ENCODE data around the gene NUDT1.

NUDT1 gene

GRCh38 chr7:2225336-2225735, 16.7 kb upstream of the NUDT1 start:
- no peak for DNase-seq

DNA sequence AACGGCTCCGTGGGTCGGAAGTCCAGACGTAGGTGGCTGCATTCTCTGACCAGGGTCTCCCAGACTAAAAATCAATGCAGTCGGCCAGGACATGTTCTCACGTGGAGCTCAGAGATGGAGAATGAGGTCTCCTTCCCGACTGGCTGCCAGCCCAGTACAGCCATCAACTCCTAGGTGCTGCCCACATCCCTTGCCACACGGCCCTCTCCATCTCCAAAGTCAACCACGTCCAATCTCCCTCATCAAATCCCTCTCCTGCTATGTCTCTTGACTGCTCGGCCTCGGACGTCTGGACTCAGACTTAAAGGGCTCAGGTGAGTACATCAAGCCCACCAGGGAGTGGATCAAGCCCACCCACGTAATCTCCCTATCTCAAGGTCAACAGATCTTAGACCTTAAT, 16.2 kb upstream of the NUDT1 start:
- DNase-seq = no peak

GRCh38 chr7:2227699-2228098, 14.3 kb upstream of the NUDT1 start:
- no peak for DNase-seq

DNA sequence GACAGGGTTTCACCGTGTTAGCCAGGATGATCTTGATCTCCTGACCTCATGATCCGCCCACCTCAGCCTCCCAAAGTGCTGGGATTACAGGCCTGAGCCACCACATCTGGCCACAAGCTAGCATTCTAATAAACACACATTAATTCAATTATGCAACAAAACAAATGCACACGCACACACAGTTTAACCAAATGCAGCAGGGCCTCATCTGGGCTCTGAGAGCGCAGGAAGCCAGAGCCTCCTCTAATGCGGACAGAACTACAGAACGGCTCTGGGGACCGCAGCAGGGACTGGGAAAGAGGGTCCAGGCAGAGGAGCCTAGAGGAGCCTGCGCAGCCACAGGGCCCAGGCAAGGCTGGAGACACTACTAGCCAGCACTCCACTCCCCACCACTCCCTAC, 13.1 kb upstream of the NUDT1 start:
- no peak for DNase-seq

DNA sequence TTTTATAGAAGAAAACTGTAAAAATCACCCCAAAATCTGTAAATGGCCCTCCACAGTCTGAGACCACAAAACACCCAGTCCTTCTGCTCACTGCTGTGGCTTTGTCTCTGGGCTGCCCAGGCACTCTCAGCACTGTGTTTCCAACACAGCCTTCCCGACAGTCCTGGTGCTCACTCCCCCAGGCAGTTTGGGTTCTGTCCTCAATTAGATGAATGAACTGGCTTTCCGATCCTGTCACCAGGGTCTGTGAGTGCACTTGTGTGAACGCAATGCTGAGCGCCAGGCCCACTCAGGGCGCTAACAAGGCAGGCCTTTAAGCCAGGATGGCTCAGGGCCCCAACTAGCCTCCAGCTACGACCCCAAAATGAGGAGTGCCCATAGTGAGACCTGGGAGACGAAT, 12.6 kb upstream of the NUDT1 start:
- DNase-seq = no peak

GRCh38 chr7:2230226-2230625, 11.8 kb upstream of the NUDT1 start:
- no peak for DNase-seq

GRCh38 chr7:2230882-2231281, 11.1 kb upstream of the NUDT1 start:
- DNase-seq = no peak

DNA sequence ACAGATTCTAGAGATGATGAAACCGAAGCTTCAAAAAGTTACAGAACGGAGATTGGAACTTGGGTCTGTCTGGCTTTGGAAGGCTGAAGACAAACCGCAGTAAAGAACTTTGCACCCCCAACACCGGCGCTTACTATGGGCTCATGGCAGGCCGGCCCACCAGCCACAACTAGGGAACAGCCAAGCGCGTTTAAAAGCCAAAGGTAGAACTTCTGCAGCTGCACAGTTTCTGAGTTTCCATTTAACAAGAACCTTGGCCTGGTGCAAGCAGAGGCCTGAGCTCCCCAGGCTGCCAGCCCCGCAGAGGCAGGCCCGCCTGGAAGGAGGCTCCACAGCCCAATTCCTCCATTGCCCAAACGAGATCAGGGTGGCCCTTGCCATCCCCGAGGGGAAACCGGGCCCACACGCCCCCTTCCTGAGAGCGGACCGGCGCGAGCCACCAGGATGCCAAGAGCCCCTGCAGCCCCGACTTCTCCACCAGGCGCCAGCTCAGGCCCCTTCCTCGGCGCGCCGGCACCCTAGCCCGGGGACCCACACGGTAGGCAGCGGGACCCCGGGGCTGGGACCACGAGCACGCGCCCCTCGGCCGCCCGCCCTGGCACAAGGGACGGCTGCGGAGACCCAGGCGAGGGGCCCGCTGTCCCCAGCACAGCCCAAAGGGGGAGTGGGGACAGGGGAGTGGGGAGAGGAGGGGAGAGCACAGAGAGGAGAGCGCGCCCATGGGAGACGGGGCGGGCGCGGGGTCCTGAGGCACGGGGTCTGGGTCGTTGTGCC, 9.8 kb upstream of the NUDT1 start:
- DNase-seq = no peak

GRCh38 chr7:2232766-2233520, 9.1 kb upstream of the NUDT1 start, which contains the start of gene MAD1L1:
Gene MAD1L1, minus strand, starts transcription at chr7:2232945. Its CDS starts 2,812 bp downstream, at chr7:2230133.
- DNase-seq = peak; percentile 29

GRCh38 chr7:2233926-2234325, 8.1 kb upstream of the NUDT1 start:
- DNase-seq = no peak

DNA sequence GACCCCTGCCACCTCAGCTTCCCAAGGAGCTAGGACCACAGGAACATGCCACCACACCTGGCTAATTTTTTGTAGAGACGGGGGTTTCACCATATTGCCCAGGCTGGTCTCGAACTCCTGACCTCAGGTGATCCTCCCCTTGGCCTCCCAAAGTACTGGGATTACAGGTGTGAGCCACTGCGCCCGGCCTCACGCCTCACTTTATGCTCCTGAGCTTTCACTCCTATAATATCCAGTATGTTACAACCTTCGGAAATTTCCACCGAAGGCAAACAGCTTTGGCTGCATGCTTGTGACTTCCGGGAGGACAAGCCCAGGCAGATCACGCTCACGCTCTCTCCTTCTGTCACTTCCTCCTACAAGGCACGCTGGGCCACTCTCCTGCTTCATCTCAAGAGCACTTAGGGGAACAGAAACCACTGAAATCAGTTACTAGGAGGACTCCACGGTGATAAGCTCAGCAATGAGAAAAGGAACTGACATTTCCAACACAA, 4.9 kb upstream of the NUDT1 start:
- DNase-seq = no peak

- DNase-seq = no peak
Observed at GRCh38 chr7:2239242-2239641, 2.8 kb upstream of the NUDT1 start.

- DNase-seq = peak; percentile 41
Observed at GRCh38 chr7:2242541-2243429, 759 bp downstream of the NUDT1 start.

DNA sequence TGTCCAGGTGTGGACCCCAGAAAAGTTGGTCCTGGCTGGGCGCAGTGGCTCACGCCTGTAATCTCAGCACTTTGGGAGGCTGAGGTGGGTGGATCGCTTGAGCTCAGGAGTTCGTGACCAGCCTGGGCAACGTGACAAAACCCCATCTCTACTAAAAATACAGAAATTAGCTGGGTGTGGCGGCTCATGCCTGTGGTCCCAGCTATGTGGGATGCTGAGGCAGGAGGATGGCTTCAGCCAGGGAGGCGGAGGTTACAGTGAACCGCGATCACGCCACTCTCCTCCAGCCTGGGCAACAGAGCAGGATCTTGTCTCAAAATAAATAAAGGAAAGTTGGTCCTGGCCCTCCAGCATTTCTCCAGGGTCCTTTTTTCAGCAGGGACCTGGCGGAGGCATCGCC, 1.4 kb downstream of the NUDT1 start:
- DNase-seq = no peak

GRCh38 chr7:2244404-2244995, 2.5 kb downstream of the NUDT1 start:
- DNase-seq = no peak

GRCh38 chr7:2245883-2246675, 4.1 kb downstream of the NUDT1 start:
- DNase-seq = no peak

DNA sequence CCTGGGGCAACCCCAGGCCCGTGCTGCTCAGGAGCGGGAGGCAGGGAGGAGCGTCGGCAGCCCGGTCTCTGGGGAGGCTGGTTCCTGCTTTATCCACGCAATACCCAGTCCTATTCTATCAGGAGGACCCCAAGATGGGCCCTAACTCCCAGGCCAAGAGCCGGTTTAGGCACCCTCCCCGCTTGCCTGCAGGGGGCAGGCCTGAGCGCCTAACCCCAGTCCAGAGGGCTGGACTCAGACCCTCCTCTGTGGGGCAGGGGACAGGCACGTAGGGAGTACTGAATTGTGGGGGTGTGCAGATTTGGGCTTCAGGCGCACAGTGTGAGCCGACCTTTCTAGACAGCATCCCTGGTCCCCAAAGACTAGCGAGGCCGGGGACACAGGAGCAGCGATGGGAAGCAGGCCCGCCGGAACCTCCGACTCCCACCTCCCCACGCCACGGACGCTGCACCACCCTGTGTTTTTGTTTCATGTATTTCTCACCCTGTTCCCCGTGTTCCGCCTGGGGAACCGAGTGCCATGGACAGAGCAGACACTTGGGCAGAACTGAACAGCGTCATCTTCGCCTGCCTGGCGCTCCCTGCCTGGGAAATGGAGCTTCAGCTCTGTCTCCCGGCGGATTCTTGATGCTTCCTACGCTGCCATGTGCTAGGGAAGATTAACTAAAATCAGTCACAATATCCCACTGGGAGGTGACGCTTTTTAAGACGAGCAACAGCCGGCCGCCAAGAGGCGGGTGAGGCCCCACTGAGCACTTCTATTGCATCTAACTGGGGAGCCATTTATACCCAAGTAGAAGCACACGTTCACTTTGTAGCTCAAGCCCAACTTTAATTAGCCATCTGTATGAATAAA, 5.3 kb downstream of the NUDT1 start:
- no peak for DNase-seq

- DNase-seq = no peak
Observed at GRCh38 chr7:2248984-2249694, 7.1 kb downstream of the NUDT1 start.

DNA sequence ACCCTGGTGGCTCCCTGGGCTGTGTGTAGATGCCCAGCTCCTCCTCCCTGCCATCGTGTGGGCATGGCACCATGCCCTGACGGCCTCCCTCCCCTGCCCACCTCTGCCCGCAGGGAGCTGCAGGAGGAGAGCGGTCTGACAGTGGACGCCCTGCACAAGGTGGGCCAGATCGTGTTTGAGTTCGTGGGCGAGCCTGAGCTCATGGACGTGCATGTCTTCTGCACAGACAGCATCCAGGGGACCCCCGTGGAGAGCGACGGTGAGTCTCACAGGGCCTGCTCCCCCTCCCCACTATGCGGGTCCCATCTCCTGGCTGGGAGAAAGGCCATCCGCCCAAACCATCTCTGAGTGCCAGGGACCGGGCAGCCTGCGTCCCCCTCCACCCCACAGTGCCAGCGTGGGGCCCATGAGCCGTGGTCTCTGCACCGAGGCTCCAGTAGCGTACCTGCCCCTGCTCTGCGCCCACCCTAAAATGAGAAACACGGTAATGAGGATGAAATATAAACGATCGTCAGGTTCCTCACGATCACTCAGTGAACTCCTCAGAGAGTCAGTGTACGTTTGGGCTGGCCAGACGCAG, 7.8 kb downstream of the NUDT1 start:
- DNase-seq = no peak

GRCh38 chr7:2251381-2251780, 9.4 kb downstream of the NUDT1 start:
- DNase-seq = no peak

Measured in NCI-H524 treated with DMSO at 0.1 percent for 48 hours (cell line).